Measurements from ENCODE around the gene NTNG2.

The NTNG2 gene

DNA sequence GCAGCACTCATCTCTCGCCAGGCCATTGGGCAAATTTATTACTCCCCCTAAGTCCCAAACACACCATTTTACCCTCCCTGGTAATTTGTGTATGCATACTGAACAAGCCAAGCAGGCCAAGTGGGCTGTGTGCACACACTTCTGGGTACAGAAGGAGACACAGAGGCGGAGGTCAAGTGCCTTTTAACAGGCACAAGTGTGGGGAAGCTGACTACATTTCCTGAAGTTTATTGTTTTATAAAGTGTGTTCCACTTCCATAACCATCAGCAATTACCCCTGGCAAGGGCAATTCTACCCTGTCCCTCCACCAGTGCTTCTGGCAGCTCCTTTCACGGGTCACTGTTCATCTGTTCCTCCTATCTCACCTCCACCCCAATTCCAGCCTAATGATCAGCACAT is 99.0 kb downstream of the NTNG2 start:
- no peak overlapping the region for H2AFZ ChIP-seq (ENCODE audit: low read depth, low read length, severe bottlenecking)
- no peak overlapping the region for H3K9ac ChIP-seq (ENCODE audit: low read length)
- no peaks in the 10 kb centered on the region for H3K27me3 ChIP-seq (ENCODE audit: low read length)
- H3K27ac ChIP-seq (ENCODE audit: low read depth, low read length), result no peak overlapping the region
- no peaks in the 10 kb centered on the region for H3K79me2 ChIP-seq (ENCODE audit: insufficient read depth, low read length)
- H3F3A ChIP-seq (ENCODE audit: insufficient read depth), result peaks cover 18% of the 10 kb centered on the region
- H3K4me2 ChIP-seq (ENCODE audit: low read depth, low read length, poor library complexity, severe bottlenecking), result no peak overlapping the region
- 0 out of 2 replicates have a peak, but pooled peaks cover 8% of the 10 kb centered on the region for H4K20me1 ChIP-seq (ENCODE audit: low read depth, low read length)
- no peaks in the 10 kb centered on the region for H3K9me2 ChIP-seq (replicated peaks; ENCODE audit: insufficient read depth, low read length)
- H3K9me3 ChIP-seq (ENCODE audit: insufficient read depth, low read length), result no peaks in the 10 kb centered on the region
- H3K4me3 ChIP-seq (ENCODE audit: insufficient read depth, low read length, poor library complexity, severe bottlenecking), result no peak overlapping the region
- TF ChIP-seq EZH2phosphoT487 (conservative IDR thresholded peaks at IDR 0.05; ENCODE audit: low read length), result no peak
- TF ChIP-seq, protein P1, sequence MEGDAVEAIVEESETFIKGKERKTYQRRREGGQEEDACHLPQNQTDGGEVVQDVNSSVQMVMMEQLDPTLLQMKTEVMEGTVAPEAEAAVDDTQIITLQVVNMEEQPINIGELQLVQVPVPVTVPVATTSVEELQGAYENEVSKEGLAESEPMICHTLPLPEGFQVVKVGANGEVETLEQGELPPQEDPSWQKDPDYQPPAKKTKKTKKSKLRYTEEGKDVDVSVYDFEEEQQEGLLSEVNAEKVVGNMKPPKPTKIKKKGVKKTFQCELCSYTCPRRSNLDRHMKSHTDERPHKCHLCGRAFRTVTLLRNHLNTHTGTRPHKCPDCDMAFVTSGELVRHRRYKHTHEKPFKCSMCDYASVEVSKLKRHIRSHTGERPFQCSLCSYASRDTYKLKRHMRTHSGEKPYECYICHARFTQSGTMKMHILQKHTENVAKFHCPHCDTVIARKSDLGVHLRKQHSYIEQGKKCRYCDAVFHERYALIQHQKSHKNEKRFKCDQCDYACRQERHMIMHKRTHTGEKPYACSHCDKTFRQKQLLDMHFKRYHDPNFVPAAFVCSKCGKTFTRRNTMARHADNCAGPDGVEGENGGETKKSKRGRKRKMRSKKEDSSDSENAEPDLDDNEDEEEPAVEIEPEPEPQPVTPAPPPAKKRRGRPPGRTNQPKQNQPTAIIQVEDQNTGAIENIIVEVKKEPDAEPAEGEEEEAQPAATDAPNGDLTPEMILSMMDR (IDR thresholded peaks at IDR 0.05; ENCODE audit: insufficient read depth, low read length, poor library complexity, severe bottlenecking), result no peak
- peaks cover 12% of the 10 kb centered on the region for H3K36me3 ChIP-seq (ENCODE audit: low read length)

DNA sequence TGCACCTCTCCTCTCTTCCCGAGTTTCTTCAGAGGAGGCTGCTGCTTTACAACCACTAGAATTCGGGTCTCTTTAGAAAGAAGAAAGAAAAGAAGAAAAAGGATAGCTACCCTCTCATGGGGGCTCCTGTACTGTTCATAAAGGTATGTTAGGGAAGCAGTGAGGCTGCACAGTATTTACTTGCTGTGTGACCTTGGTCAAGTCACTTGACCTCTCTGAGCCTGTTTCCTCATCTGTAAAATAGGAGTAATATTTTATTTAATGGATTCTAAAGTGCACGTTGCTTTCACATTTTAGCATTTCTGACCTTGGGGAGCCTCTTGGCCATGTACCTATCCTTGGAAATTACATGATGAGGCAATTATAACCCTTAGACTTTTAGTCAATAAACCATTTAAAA is 104.2 kb downstream of the NTNG2 start:
- H3K4me3 ChIP-seq (ENCODE audit: insufficient read depth, low read length, poor library complexity, severe bottlenecking), result no peak overlapping the region
- H3K9me2 ChIP-seq (replicated peaks; ENCODE audit: insufficient read depth, low read length), result no peaks in the 10 kb centered on the region
- H3K79me2 ChIP-seq (ENCODE audit: insufficient read depth, low read length), result no peaks in the 10 kb centered on the region
- no peak overlapping the region for H3K27ac ChIP-seq (ENCODE audit: low read depth, low read length)
- peaks cover 28% of the 10 kb centered on the region for H3F3A ChIP-seq (ENCODE audit: insufficient read depth)
- H3K36me3 ChIP-seq (ENCODE audit: low read length), result peaks cover 43% of the 10 kb centered on the region
- no peaks in the 10 kb centered on the region for H3K27me3 ChIP-seq (ENCODE audit: low read length)
- H4K20me1 ChIP-seq (ENCODE audit: low read depth, low read length), result peaks cover 8% of the 10 kb centered on the region; the same call in 1 of the 2 replicates
- H2AFZ ChIP-seq (ENCODE audit: low read depth, low read length, severe bottlenecking), result no peak overlapping the region
- H3K4me2 ChIP-seq (ENCODE audit: low read depth, low read length, poor library complexity, severe bottlenecking), result no peak overlapping the region
- TF ChIP-seq EZH2phosphoT487 (conservative IDR thresholded peaks at IDR 0.05; ENCODE audit: low read length), result no peak
- TF ChIP-seq, protein P1 (IDR thresholded peaks at IDR 0.05; ENCODE audit: insufficient read depth, low read length, poor library complexity, severe bottlenecking), result no peak
- H3K9ac ChIP-seq (ENCODE audit: low read length), result no peak overlapping the region
- no peaks in the 10 kb centered on the region for H3K9me3 ChIP-seq (ENCODE audit: insufficient read depth, low read length)

DNA sequence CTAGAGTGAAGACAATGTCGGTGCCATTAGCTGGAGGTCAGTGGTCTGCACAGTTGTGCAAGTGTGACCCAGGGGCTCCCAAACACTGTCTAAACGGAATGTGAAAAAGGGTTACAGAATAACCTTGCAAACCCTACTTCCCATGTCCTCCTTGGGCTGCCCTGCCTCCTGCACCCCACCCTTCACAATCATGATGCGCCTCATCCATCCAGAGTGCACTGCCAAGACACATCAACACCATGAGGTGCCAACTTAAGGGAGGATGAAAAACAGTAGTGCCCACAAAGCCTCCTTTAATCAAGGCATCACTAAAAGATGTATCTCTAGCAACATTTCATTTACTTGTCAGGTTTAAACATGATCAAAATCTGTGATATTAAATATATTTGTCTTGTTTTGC is 105.8 kb downstream of the NTNG2 start:
- Histone ChIP-seq H3K27me3 (ENCODE audit: low read length) (no peaks in the 10 kb centered on the region), H3F3A (ENCODE audit: insufficient read depth) (peaks cover 20% of the 10 kb centered on the region), H3K9me3 (ENCODE audit: insufficient read depth, low read length) (no peaks in the 10 kb centered on the region), H3K36me3 (ENCODE audit: low read length) (peaks cover 50% of the 10 kb centered on the region), H3K9ac (ENCODE audit: low read length) (no peak overlapping the region), H3K4me2 (ENCODE audit: low read depth, low read length, poor library complexity, severe bottlenecking) (no peak overlapping the region), H3K27ac (ENCODE audit: low read depth, low read length) (no peak overlapping the region), H3K9me2 (replicated peaks; ENCODE audit: insufficient read depth, low read length) (no peaks in the 10 kb centered on the region), H4K20me1 (ENCODE audit: low read depth, low read length) (peaks cover 4% of the 10 kb centered on the region; the same call in 1 of the 2 replicates), H3K4me3 (ENCODE audit: insufficient read depth, low read length, poor library complexity, severe bottlenecking) (no peak overlapping the region), H3K79me2 (ENCODE audit: insufficient read depth, low read length) (no peaks in the 10 kb centered on the region), H2AFZ (ENCODE audit: low read depth, low read length, severe bottlenecking) (no peak overlapping the region)
- TF ChIP-seq, protein P1 (IDR thresholded peaks at IDR 0.05; ENCODE audit: insufficient read depth, low read length, poor library complexity, severe bottlenecking), result no peak
- TF ChIP-seq EZH2phosphoT487 (conservative IDR thresholded peaks at IDR 0.05; ENCODE audit: low read length), result no peak

All from SU-DHL-6 (cell line).